Body of pancreas (tissue), 4 donors: ENCODE results near the gene ELANE.

Experiments used
- POLR2A ChIP-seq, 3 donors: fragments of 450-650 bp; IDR thresholded peaks; one replicate each; pipeline ENCODE4 v1.6.1; 2016; ENCODE audit warnings: antibody characterized with exemption in 3 of 3, mild to moderate bottlenecking in 2 of 3
- TF ChIP-seq, protein P1 (sequence below), 7 experiments: fragments of 450-650 bp in 4 of 7; fragments of 200-600 bp in 3 of 7; sonication (generic) in 3 of 7; IDR thresholded peaks; one replicate each; pipeline ENCODE4 v1.5.1; 2016 to 2019; ENCODE audit warnings: antibody characterized with exemption in 7 of 7

DNA sequence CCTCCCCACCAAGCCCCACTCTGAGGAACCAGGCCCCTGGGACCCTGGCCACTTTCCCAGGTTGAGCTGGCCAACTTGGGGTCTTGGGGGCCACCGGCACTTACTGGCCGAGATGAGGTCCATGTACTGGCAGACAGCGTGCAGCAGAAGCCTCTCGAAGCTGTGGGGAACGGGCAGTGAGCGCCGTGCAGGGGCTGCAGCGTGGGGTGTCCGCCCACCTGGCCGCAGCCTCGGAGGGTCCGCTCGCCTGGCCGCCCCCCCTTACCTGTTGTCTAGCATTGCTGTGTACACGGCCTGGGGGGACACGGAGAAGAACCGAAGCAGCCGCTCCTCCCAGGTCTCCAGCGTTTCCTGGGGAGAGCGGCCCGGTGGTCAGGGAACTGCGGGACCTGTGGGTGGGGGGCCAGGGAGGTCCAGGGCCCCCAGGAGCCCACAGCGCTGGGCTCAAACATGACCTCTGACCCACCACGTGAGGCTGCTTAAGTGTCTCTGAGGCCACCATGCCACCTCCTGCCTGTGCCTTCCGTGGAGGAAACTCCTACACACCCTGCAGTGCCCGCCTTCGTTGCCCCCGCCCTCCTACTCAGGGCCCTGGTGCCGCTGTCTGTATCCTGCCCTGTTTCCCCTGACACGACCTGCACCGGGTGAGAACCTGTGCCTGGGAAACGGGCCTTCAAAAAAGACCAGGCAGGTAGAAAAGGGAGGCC is 47.4 kb downstream of the ELANE start:
- TF ChIP-seq, protein P1, sequence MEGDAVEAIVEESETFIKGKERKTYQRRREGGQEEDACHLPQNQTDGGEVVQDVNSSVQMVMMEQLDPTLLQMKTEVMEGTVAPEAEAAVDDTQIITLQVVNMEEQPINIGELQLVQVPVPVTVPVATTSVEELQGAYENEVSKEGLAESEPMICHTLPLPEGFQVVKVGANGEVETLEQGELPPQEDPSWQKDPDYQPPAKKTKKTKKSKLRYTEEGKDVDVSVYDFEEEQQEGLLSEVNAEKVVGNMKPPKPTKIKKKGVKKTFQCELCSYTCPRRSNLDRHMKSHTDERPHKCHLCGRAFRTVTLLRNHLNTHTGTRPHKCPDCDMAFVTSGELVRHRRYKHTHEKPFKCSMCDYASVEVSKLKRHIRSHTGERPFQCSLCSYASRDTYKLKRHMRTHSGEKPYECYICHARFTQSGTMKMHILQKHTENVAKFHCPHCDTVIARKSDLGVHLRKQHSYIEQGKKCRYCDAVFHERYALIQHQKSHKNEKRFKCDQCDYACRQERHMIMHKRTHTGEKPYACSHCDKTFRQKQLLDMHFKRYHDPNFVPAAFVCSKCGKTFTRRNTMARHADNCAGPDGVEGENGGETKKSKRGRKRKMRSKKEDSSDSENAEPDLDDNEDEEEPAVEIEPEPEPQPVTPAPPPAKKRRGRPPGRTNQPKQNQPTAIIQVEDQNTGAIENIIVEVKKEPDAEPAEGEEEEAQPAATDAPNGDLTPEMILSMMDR (IDR thresholded peaks at IDR 0.05), result no peak
- no peak for TF ChIP-seq POLR2A (IDR thresholded peaks at IDR 0.05)
